GM10248 (cell line): ENCODE measurements around the gene ERAP2.

Experiments
- CTCF ChIA-PET: fragments of 300-600 bp; sonication (Branson Sonifier 250); formaldehyde crosslinking; extraction: SDS; loops from one replicate; lab custom pipeline; 2021; ENCODE audit warnings: antibody characterized with exemption; lab: Yijun Ruan, JAX
- POLR2A ChIA-PET: fragments of 350-650 bp; sonication (Branson Sonifier 250); formaldehyde crosslinking; extraction: SDS; loops from one replicate; lab custom pipeline; 2020; ENCODE audit warnings: antibody characterized with exemption; lab: Yijun Ruan, JAX
- DNase-seq: peaks from one replicate; pipeline ENCODE4 v3.0.0; 2012; ENCODE audit errors: extremely low spot score
- CTCF ChIP-seq: IDR thresholded peaks from 2 replicates; pipeline ENCODE4 v1.5.1; 2012; ENCODE audit warnings: mild to moderate bottlenecking, low read depth; ENCODE audit errors: extremely low read depth, missing control alignments, control extremely low read depth

Gene ERAP2

GRCh38 chr5:96876292-96876850 lies at the start of gene ERAP2:
Gene ERAP2, plus strand, starts transcription at chr5:96876500. Its CDS starts 3,186 bp downstream, at chr5:96879686.
- ChIA-PET POLR2A (interaction anchor here (2.2 kb wide), 1 partner anchor 9 kb away, joined by 7 read pairs; no protein-coding TSS in a partner anchor), CTCF (interaction anchor here (0.9 to 10.7 kb wide), 10 partner anchors 8 to 285 kb away, joined by 3 to 116 read pairs (median 8); no protein-coding TSS in a partner anchor)

GRCh38 chr5:96829297-96829696 lies 47.0 kb upstream of the ERAP2 start:
- CTCF ChIA-PET, result interaction anchor here (1.2 to 1.5 kb wide), 2 partner anchors 7 to 332 kb away, joined by 3 to 4 read pairs; no protein-coding TSS in a partner anchor
- DNase-seq, result no peak
- POLR2A ChIA-PET, result no interaction called here
- no peak for TF ChIP-seq CTCF

More at GRCh38 chr5:96876292-96876850, at the start of gene ERAP2:
- no peak for TF ChIP-seq CTCF
- peak; percentile 32 for DNase-seq

- CTCF ChIA-PET, result interaction anchor here (2.2 kb wide), 1 partner anchor 12 kb away, joined by 4 read pairs; no protein-coding TSS in a partner anchor
- no peak for TF ChIP-seq CTCF
- no peak for DNase-seq
- POLR2A ChIA-PET, result no interaction called here
These were observed 42.3 kb upstream of the ERAP2 start for GRCh38 chr5:96834016-96834415.

- ChIA-PET POLR2A (no interaction called here), CTCF (no interaction called here)
- no peak for DNase-seq
- TF ChIP-seq CTCF, result no peak
These were observed 40.5 kb upstream of the ERAP2 start for GRCh38 chr5:96835791-96836191.

- ChIA-PET CTCF (interaction anchor here (1.3 kb wide), 1 partner anchor 27 kb away, joined by 3 read pairs; no protein-coding TSS in a partner anchor), POLR2A (no interaction called here)
- TF ChIP-seq CTCF, result no peak
- no peak for DNase-seq
These were observed 39.5 kb upstream of the ERAP2 start for GRCh38 chr5:96836817-96837216.

GRCh38 chr5:96837303-96837702 lies 39.0 kb upstream of the ERAP2 start:
- POLR2A ChIA-PET, result interaction anchor here (0.6 kb wide), 1 partner anchor 85 kb away, joined by 4 read pairs; no protein-coding TSS in a partner anchor

More at GRCh38 chr5:96837303-96837702, 39.0 kb upstream of the ERAP2 start:
- no peak for DNase-seq
- no peak for TF ChIP-seq CTCF
- CTCF ChIA-PET, result interaction anchor here (1.0 to 2.6 kb wide), 4 partner anchors 10 to 324 kb away, joined by 3 to 12 read pairs (median 8); no protein-coding TSS in a partner anchor
